Measurements from ENCODE around the gene OSM. TPM values are rescaled to one million over a fixed set of nuclear protein-coding genes. Genes with fewer than 3 reads are reported as not detected.

OSM gene
- total and polyA plus RNA-seq, 2 experiments from 2014 or later = not detected

DNA sequence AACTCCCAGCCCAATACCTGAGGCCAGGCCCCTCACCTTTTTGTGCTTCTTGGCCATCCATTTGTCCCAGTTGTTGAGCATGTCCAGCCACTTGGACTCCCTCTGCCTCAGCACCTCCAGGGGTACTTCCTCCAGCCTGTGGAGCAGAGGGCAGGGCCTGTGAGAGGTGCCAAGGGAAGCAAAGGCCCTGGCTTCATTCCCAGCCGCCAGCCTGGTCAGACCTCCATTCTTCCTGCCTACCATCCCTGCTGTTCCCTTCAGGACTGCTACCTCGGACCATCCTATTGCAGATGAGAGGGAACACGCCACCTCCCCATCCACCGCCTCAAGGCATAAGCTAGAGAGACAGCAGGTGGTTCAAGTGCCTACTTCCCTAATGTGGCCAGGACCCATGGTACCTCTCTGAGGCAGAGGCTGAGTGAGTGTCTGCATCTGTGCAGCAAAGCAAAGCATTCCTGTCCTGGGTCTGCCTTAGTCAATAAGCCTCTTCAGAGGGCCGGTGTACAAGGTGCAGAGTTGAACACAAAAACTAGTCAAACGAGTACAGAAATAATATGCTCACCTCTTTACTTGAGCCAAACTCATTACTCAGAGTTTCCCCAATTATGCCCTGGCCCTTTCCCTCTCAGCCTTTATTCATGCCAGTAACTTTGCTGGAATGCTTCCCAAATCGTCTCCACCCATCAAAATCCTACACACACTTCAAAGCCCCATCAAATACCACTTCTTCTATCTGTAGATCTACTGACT is 38.0 kb upstream of the OSM start:
- Mint-ChIP-seq H3K27me3 (ENCODE audit: insufficient read depth, low read depth, poor library complexity) (peaks cover 6% of the 10 kb centered on the region), H3K4me3 (no peak overlapping the region), H3K36me3 (ENCODE audit: low read depth) (no peaks in the 10 kb centered on the region; the same call in 2 of the 3 replicates), H3K4me1 (peaks cover 8% of the 10 kb centered on the region; the same call in 1 of the 3 replicates), H3K27ac (no peak overlapping the region), H3K9me3 (no peaks in the 10 kb centered on the region)
- H4K20me1 ChIP-seq (replicated peaks; ENCODE audit: insufficient read depth) = no peaks in the 10 kb centered on the region; the same call in none of the 2 replicates
- H3K4me1 ChIP-seq (ENCODE audit: insufficient read depth) = no peaks in the 10 kb centered on the region
- H3K4me3 ChIP-seq = no peak overlapping the region
- no peak overlapping the region for H3K4me2 ChIP-seq
- no peak overlapping the region for H3K27ac ChIP-seq (ENCODE audit: low read depth)
- no peaks in the 10 kb centered on the region for H3K36me3 ChIP-seq (ENCODE audit: insufficient read depth)
- no peaks in the 10 kb centered on the region for H3K79me2 ChIP-seq (replicated peaks; ENCODE audit: insufficient read depth)
- no peaks in the 10 kb centered on the region for H3F3A ChIP-seq (replicated peaks; ENCODE audit: low read depth)
- no peak for DNase-seq (ENCODE audit: low spot score)
- no peaks in the 10 kb centered on the region for H3K27me3 ChIP-seq (ENCODE audit: insufficient read depth)
- TF ChIP-seq, protein P1, sequence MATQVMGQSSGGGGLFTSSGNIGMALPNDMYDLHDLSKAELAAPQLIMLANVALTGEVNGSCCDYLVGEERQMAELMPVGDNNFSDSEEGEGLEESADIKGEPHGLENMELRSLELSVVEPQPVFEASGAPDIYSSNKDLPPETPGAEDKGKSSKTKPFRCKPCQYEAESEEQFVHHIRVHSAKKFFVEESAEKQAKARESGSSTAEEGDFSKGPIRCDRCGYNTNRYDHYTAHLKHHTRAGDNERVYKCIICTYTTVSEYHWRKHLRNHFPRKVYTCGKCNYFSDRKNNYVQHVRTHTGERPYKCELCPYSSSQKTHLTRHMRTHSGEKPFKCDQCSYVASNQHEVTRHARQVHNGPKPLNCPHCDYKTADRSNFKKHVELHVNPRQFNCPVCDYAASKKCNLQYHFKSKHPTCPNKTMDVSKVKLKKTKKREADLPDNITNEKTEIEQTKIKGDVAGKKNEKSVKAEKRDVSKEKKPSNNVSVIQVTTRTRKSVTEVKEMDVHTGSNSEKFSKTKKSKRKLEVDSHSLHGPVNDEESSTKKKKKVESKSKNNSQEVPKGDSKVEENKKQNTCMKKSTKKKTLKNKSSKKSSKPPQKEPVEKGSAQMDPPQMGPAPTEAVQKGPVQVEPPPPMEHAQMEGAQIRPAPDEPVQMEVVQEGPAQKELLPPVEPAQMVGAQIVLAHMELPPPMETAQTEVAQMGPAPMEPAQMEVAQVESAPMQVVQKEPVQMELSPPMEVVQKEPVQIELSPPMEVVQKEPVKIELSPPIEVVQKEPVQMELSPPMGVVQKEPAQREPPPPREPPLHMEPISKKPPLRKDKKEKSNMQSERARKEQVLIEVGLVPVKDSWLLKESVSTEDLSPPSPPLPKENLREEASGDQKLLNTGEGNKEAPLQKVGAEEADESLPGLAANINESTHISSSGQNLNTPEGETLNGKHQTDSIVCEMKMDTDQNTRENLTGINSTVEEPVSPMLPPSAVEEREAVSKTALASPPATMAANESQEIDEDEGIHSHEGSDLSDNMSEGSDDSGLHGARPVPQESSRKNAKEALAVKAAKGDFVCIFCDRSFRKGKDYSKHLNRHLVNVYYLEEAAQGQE (IDR thresholded peaks at IDR 0.05; ENCODE audit: unreplicated experiment) = no peak
- no peak for TF ChIP-seq EZH2phosphoT487 (IDR thresholded peaks at IDR 0.05; ENCODE audit: unreplicated experiment)
- TF ChIP-seq, protein P2, sequence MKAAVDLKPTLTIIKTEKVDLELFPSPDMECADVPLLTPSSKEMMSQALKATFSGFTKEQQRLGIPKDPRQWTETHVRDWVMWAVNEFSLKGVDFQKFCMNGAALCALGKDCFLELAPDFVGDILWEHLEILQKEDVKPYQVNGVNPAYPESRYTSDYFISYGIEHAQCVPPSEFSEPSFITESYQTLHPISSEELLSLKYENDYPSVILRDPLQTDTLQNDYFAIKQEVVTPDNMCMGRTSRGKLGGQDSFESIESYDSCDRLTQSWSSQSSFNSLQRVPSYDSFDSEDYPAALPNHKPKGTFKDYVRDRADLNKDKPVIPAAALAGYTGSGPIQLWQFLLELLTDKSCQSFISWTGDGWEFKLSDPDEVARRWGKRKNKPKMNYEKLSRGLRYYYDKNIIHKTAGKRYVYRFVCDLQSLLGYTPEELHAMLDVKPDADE (IDR thresholded peaks at IDR 0.05) = no peak
- TF ChIP-seq CREB1 (CRISPR knock-in tag; IDR thresholded peaks at IDR 0.05; ENCODE audit: low read depth) = no peak
- no peak for TF ChIP-seq ZNF114 (CRISPR knock-in tag; IDR thresholded peaks at IDR 0.05)
- no peak for TF ChIP-seq ZNF331 (CRISPR knock-in tag; IDR thresholded peaks at IDR 0.05; ENCODE audit: low read depth)
- no peak for TF ChIP-seq POLR2AphosphoS5 (IDR thresholded peaks at IDR 0.05; ENCODE audit: low read depth)
- TF ChIP-seq JUNB (IDR thresholded peaks at IDR 0.05; ENCODE audit: unreplicated experiment) = no peak
- TF ChIP-seq, protein P3, sequence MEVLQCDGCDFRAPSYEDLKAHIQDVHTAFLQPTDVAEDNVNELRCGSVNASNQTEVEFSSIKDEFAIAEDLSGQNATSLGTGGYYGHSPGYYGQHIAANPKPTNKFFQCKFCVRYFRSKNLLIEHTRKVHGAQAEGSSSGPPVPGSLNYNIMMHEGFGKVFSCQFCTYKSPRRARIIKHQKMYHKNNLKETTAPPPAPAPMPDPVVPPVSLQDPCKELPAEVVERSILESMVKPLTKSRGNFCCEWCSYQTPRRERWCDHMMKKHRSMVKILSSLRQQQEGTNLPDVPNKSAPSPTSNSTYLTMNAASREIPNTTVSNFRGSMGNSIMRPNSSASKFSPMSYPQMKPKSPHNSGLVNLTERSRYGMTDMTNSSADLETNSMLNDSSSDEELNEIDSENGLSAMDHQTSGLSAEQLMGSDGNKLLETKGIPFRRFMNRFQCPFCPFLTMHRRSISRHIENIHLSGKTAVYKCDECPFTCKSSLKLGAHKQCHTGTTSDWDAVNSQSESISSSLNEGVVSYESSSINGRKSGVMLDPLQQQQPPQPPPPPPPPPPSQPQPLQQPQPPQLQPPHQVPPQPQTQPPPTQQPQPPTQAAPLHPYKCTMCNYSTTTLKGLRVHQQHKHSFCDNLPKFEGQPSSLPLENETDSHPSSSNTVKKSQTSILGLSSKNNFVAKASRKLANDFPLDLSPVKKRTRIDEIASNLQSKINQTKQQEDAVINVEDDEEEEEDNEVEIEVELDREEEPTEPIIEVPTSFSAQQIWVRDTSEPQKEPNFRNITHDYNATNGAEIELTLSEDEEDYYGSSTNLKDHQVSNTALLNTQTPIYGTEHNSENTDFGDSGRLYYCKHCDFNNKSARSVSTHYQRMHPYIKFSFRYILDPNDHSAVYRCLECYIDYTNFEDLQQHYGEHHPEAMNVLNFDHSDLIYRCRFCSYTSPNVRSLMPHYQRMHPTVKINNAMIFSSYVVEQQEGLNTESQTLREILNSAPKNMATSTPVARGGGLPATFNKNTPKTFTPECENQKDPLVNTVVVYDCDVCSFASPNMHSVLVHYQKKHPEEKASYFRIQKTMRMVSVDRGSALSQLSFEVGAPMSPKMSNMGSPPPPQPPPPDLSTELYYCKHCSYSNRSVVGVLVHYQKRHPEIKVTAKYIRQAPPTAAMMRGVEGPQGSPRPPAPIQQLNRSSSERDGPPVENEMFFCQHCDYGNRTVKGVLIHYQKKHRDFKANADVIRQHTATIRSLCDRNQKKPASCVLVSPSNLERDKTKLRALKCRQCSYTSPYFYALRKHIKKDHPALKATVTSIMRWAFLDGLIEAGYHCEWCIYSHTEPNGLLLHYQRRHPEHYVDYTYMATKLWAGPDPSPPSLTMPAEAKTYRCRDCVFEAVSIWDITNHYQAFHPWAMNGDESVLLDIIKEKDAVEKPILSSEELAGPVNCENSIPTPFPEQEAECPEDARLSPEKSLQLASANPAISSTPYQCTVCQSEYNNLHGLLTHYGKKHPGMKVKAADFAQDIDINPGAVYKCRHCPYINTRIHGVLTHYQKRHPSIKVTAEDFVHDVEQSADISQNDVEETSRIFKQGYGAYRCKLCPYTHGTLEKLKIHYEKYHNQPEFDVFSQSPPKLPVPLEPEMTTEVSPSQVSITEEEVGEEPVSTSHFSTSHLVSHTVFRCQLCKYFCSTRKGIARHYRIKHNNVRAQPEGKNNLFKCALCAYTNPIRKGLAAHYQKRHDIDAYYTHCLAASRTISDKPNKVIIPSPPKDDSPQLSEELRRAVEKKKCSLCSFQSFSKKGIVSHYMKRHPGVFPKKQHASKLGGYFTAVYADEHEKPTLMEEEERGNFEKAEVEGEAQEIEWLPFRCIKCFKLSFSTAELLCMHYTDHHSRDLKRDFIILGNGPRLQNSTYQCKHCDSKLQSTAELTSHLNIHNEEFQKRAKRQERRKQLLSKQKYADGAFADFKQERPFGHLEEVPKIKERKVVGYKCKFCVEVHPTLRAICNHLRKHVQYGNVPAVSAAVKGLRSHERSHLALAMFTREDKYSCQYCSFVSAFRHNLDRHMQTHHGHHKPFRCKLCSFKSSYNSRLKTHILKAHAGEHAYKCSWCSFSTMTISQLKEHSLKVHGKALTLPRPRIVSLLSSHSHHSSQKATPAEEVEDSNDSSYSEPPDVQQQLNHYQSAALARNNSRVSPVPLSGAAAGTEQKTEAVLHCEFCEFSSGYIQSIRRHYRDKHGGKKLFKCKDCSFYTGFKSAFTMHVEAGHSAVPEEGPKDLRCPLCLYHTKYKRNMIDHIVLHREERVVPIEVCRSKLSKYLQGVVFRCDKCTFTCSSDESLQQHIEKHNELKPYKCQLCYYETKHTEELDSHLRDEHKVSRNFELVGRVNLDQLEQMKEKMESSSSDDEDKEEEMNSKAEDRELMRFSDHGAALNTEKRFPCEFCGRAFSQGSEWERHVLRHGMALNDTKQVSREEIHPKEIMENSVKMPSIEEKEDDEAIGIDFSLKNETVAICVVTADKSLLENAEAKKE (CRISPR knock-in tag; IDR thresholded peaks at IDR 0.05) = no peak
- TF ChIP-seq, protein P4, sequence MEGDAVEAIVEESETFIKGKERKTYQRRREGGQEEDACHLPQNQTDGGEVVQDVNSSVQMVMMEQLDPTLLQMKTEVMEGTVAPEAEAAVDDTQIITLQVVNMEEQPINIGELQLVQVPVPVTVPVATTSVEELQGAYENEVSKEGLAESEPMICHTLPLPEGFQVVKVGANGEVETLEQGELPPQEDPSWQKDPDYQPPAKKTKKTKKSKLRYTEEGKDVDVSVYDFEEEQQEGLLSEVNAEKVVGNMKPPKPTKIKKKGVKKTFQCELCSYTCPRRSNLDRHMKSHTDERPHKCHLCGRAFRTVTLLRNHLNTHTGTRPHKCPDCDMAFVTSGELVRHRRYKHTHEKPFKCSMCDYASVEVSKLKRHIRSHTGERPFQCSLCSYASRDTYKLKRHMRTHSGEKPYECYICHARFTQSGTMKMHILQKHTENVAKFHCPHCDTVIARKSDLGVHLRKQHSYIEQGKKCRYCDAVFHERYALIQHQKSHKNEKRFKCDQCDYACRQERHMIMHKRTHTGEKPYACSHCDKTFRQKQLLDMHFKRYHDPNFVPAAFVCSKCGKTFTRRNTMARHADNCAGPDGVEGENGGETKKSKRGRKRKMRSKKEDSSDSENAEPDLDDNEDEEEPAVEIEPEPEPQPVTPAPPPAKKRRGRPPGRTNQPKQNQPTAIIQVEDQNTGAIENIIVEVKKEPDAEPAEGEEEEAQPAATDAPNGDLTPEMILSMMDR (conservative IDR thresholded peaks at IDR 0.05; ENCODE audit: low read depth in 2 of 2) = no peak
- no peak for TF ChIP-seq STAT1 (IDR thresholded peaks at IDR 0.05; ENCODE audit: unreplicated experiment)
- TF ChIP-seq NANOG (IDR thresholded peaks at IDR 0.05; ENCODE audit: borderline replicate concordance) = no peak
- no peak for TF ChIP-seq EZH2 (IDR thresholded peaks at IDR 0.05; ENCODE audit: low read depth, unreplicated experiment)
- H3K9me2 ChIP-seq (ENCODE audit: insufficient read depth) = no peaks in the 10 kb centered on the region
- no peak for ATAC-seq
- H2AFZ ChIP-seq = no peak overlapping the region

Data from GM23338 (cell line).